NCI-H524 (cell line): ENCODE measurements around the gene RNF213.

Experiments used
- DNase-seq, 2 experiments: peaks; one replicate each; lab custom pipeline; 2025; lab: John Stamatoyannopoulos, UW

Gene RNF213

DNA sequence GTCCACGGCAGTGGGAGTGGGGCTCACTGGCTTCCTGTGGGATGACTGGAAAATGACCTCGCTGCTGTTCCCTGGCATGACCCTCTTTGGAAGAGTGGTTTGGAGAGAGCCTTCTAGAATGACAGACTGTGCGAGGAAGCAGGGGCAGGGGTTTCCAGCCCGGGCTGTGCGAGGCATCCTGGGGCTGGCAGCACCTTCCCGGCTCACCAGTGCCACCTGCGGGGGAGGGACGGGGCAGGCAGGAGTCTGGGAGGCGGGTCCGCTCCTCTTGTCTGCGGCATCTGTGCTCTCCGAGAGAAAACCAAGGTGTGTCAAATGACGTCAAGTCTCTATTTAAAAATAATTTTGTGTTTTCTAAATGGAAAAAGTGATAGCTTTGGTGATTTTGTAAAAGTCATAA, 7.8 kb upstream of the RNF213 start:
- DNase-seq: peak; percentile 64 to 79

- DNase-seq: no peak
Measured at GRCh38 chr17:80253631-80254395, 6.8 kb upstream of the RNF213 start.

GRCh38 chr17:80254396-80255251, 6.0 kb upstream of the RNF213 start:
- DNase-seq: peak in 1 of 2 experiments; percentile 28

DNA sequence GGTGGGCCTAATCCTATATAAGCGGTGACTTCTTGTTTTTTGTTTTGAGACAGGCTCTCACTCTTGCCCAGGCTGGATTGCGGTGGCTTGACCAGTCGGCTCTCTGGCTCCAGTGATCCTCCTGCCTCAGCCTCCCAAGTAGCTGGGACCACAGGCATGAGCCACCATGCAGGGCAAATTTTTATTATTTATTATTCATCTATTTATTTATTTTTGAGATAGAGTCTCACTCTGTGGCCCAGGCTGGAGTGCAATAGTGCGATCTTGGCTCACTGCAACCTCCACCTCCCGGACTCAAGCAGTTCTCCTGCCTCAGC, 4.7 kb upstream of the RNF213 start:
- no peak for DNase-seq

GRCh38 chr17:80257716-80258213, 2.9 kb upstream of the RNF213 start:
- no peak for DNase-seq

- DNase-seq: peak in 1 of 2 experiments; percentile 60
Measured at GRCh38 chr17:80258296-80258695, 2.4 kb upstream of the RNF213 start.

- DNase-seq: no peak
Measured at GRCh38 chr17:80259457-80260068, 1.1 kb upstream of the RNF213 start.

DNA sequence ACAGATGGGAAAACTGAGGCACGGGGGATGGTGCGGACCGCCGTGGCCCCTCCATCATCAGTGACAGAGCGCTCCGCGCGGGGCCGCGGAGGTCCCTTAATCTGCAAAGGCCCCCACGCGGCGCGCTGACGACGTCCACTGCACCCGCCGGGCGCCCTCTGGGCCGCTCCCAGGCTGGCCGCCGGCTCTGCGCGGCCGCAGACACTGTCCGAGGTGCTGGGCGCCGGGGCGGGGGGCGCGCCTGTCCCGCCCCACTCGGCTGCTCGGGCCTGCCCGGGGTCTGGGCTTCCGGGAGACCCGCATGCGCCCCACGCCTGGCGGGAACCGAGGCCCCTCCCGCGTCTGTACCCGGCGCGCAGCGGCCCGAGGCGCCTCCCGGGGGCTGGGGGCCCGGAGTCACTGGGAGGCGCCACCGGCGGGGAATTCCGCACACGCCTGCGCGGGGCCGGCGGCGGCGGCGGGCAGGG, 550 bp upstream of the RNF213 start:
- DNase-seq: peak; percentile 20 to 71

- DNase-seq: peak; percentile 59 to 77
Measured at GRCh38 chr17:80261159-80261894, 675 bp downstream of the RNF213 start.

DNA sequence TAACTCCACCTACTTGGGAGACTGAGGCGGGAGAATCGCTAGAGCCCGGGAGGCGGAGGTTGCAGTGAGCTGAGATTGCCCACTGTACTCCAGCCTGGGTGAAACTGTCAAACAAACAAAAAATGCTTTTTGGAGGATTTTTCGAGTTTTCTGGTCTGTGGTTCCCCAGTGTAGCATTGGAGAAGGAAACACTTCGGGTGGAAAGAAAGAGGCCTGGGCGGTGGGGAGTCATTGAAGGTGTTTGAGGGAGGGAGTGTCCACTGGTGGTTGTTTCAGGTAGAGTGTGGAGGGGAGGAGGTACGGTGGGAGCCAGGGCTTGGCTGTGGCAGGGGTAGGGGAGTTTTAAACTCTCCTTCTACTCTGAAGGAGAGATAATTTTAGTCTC, 1.2 kb downstream of the RNF213 start:
- no peak for DNase-seq

- DNase-seq: no peak
Measured at GRCh38 chr17:80262291-80262690, 1.6 kb downstream of the RNF213 start.

- no peak for DNase-seq
Measured at GRCh38 chr17:80262775-80263244, 2.2 kb downstream of the RNF213 start.

DNA sequence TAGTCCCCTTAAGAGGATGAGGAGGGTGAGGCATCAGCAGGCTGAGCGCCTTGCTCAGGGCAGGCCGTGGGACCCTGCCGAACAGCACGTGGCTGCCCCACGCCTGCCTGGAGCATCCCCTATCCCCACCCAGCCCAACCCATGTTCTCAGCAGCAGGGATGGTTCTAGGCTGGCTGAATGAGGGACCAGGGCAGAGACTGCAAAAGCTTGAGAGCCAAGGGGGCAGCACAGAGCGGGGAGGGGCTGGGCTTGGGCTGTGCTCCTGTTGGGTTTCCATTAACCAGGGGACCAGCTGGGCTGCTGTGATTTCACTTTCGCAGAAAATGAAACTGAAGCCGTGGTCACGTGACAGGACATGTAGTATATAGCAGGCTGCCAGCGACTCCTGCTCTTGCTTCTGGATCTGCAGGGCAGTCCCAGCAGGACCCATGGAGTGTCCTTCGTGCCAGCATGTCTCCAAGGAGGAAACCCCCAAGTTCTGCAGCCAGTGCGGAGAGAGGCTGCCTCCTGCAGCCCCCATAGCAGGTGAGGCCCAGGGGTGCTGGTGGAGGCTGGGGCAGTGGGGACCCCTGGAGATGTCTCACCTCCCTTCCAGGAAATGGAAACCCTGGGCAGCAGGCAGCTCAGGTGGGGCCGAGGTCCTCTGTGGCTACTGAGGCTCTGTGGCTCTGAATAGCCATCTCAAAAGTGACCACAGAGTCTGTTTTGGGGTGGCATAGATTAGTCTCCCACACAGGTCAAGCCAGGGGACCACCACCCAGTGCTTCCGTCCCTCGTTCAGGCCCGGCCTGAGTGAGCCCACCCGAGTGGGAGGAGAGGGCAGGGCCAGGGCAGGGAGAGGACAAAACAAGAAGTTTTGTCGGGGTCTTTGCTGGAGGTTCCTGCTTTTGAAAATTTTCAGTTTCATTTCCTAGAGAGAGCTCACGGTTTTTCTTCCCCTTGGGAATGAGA, 2.9 kb downstream of the RNF213 start:
- DNase-seq: peak; percentile 96 to 98

- no peak for DNase-seq
Measured at GRCh38 chr17:80264205-80265075, 3.8 kb downstream of the RNF213 start.

- DNase-seq: no peak
Measured at GRCh38 chr17:80265205-80266068, 4.8 kb downstream of the RNF213 start.

GRCh38 chr17:80267391-80267790, 6.7 kb downstream of the RNF213 start:
- no peak for DNase-seq

DNA sequence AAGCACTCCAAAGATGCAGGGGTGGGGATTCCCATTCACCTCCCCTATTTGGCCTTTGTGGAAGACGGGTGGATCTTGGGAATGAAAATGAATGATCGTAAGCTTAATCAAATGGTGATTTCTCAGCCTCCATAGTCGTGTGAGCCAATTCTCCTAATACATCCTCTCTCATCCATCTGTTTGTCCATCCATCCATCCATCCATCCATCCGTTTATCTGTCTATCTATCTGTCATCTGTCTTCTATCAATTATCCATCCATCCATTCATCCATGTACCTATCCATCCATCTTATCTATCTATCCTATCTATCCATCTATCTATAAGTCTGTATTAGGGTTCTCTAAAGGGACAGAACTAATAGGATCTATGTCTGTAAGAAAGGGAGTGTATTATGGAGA, 7.8 kb downstream of the RNF213 start:
- no peak for DNase-seq

DNA sequence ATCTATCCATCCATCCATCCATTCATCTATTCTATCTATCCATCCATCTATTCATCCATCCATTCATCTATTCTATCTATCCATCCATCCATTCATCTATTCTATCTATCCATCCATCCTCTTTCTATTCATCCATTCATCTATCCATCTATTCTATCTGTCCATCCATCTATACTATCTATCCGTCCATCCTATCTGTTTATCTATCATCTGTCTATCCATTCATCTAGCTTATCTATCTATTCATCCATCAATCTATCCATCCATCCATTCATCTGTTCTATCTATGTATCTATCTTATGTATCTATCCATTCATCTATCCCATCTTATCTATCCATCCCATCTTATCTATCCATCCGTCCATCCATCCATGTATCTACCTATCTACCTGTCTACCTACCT, 8.8 kb downstream of the RNF213 start:
- DNase-seq: no peak

DNA sequence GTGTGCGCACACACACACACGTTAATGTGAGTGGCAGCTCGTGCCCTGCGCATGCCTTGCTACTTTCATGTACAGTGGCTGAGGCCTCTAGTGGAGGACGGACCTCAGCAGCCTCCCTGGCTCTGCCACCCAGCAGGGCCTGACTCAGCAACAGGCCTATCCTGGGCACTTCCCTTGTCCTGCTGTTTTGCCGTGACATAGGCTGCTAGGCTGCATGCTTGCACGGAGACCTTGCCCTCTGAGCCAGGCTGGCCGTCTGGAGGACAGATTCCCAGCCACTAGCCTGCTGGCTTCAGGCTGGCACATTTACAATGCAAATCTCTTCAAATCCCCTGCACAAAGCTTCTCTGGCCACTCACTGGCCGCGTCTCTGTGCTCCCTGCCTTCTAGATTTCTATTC, 9.5 kb downstream of the RNF213 start:
- peak; percentile 44 to 87 for DNase-seq
